GM18498 (cell line): Measurements from ENCODE around the gene ADIPOR2.
"Not testable (repeated sequence)": the region's sequence is repeated elsewhere in the genome, so short reads cannot be mapped to it uniquely, and the experiment has no call there.

Source experiments
- ATAC-seq: cut with Tn5 transposase; IDR thresholded peaks from one replicate; pipeline ENCODE4 v1.9.1; 2021; ENCODE audit warnings: mild to moderate bottlenecking, moderate library complexity; ENCODE audit not compliant: unreplicated experiment

The ADIPOR2 gene

GRCh38 chr12:1702713-1703112, 11.8 kb downstream of the ADIPOR2 start:
- ATAC-seq, result no peak

GRCh38 chr12:1703771-1704722, 13.2 kb downstream of the ADIPOR2 start:
- ATAC-seq, result no peak

- ATAC-seq, result no peak
These were observed 15.1 kb downstream of the ADIPOR2 start for GRCh38 chr12:1705774-1706631.

GRCh38 chr12:1706632-1706980, 15.7 kb downstream of the ADIPOR2 start:
- ATAC-seq, result no peak

GRCh38 chr12:1707051-1707450, 16.2 kb downstream of the ADIPOR2 start:
- no peak for ATAC-seq

GRCh38 chr12:1709968-1710367, 19.1 kb downstream of the ADIPOR2 start:
- ATAC-seq, result not testable (repeated sequence)

GRCh38 chr12:1710870-1711269, 20.0 kb downstream of the ADIPOR2 start:
- not testable (repeated sequence) for ATAC-seq

- not testable (repeated sequence) for ATAC-seq
These were observed 20.8 kb downstream of the ADIPOR2 start for GRCh38 chr12:1711536-1712211.

GRCh38 chr12:1712305-1712704, 21.4 kb downstream of the ADIPOR2 start:
- not testable (repeated sequence) for ATAC-seq

GRCh38 chr12:1712852-1713251, 22.0 kb downstream of the ADIPOR2 start:
- ATAC-seq, result not testable (repeated sequence)

- not testable (repeated sequence) for ATAC-seq
These were observed 23.0 kb downstream of the ADIPOR2 start for GRCh38 chr12:1713783-1714348.

GRCh38 chr12:1715459-1715858, 24.6 kb downstream of the ADIPOR2 start:
- not testable (repeated sequence) for ATAC-seq

GRCh38 chr12:1716215-1716862, 25.5 kb downstream of the ADIPOR2 start:
- no peak for ATAC-seq

- no peak for ATAC-seq
These were observed 26.0 kb downstream of the ADIPOR2 start for GRCh38 chr12:1716911-1717310.

- no peak for ATAC-seq
These were observed 28.3 kb downstream of the ADIPOR2 start for GRCh38 chr12:1719139-1719538.

GRCh38 chr12:1720494-1720893, 29.6 kb downstream of the ADIPOR2 start:
- no peak for ATAC-seq

- ATAC-seq, result no peak
These were observed 32.9 kb downstream of the ADIPOR2 start for GRCh38 chr12:1723721-1724120.

GRCh38 chr12:1724250-1724649, 33.4 kb downstream of the ADIPOR2 start:
- ATAC-seq, result no peak

GRCh38 chr12:1726753-1727152, 35.9 kb downstream of the ADIPOR2 start:
- no peak for ATAC-seq

- no peak for ATAC-seq
These were observed 38.0 kb downstream of the ADIPOR2 start for GRCh38 chr12:1728824-1729223.
